Natural killer cell treated with Interleukin-12 subunit alpha and Interleukin-12 subunit beta and Interleukin-15 and Interleukin-18, amount 100 ng/mL, for 72 hours (primary cell): ENCODE measurements around the gene TBC1D1. TPM values are rescaled to one million over a fixed set of nuclear protein-coding genes. Genes with fewer than 3 reads are reported as not detected.
A peak's percentile ranks its signal among the peaks of the same experiment; 100 is the strongest.

ENCODE experiments used
- ATAC-seq, 2 donors: fragments of 150-1000 bp; cut with Tn5 transposase in 1 of 2; sonication (Bioruptor Pico), chemical (Tn5 transposase) in 1 of 2; 2 replicates each; pipeline ENCODE4 v1.10.0; 2021
- DNase-seq: peaks from one replicate; pipeline ENCODE4 v3.0.0; 2022; ENCODE audit warnings: low spot score
- H3K27ac Mint-ChIP-seq, 2 donors: 1 replicate in 1 of 2; 2 replicates in 1 of 2; pipeline ENCODE4 v1.8.0; 2022; ENCODE audit warnings: mixed read lengths in 2 of 2, mild to moderate bottlenecking in 1 of 2, moderate library complexity in 1 of 2
- H3K27me3 Mint-ChIP-seq, 2 donors: 1 replicate in 1 of 2; 2 replicates in 1 of 2; pipeline ENCODE4 v1.8.0; 2022; ENCODE audit warnings: mixed read lengths in 2 of 2
- H3K36me3 Mint-ChIP-seq: one replicate; pipeline ENCODE4 v1.8.0; 2022; ENCODE audit warnings: mixed read lengths
- H3K4me1 Mint-ChIP-seq, 2 donors: 1 replicate in 1 of 2; 2 replicates in 1 of 2; pipeline ENCODE4 v1.8.0; 2022; ENCODE audit warnings: low read depth in 2 of 2, mixed read lengths in 2 of 2, mild to moderate bottlenecking in 1 of 2
- H3K4me3 Mint-ChIP-seq: one replicate; pipeline ENCODE4 v1.8.0; 2022; ENCODE audit warnings: mixed read lengths
- H3K9me3 Mint-ChIP-seq: 2 replicates; pipeline ENCODE4 v1.8.0; 2022; ENCODE audit warnings: mixed read lengths
- total RNA-seq, 2 donors: library from RNA; stranded (reverse); gene quantifications; one replicate each; pipeline ENCODE4 v1.2.3, GENCODE V29; 2022

Gene TBC1D1
- total RNA-seq, 2 donors from 2014 or later = 47.9 to 66.6 TPM

DNA sequence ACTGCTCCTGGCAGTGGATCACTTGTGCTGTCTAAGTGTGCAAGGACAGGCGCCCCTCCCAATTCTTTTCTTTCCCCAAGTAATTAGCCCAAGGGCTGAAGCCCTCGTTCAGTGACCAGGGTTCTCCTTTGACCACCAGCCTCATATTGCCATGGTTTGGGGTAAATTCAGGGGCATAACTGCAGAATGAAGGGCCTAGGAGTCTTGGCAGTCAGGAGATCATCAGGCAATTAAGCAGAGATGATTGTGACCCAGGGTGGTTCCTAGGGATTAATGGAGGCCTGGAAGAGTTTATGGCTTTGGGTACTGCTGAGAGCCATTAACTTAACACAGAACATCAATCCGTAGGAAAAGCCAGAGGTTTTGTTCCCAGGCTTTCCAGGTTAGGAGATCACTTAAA is 240.0 kb downstream of the TBC1D1 start:
- Mint-ChIP-seq H3K27ac (peak overlapping the region; percentile 90 to 92), H3K9me3 (no peaks in the 10 kb centered on the region), H3K36me3 (peaks cover 20% of the 10 kb centered on the region), H3K27me3 (no peaks in the 10 kb centered on the region), H3K4me3 (peak overlapping the region; percentile 87), H3K4me1 (peaks cover 53 to 67% of the 10 kb centered on the region in 2 donors)
- no peak for ATAC-seq
- DNase-seq = no peak

DNA sequence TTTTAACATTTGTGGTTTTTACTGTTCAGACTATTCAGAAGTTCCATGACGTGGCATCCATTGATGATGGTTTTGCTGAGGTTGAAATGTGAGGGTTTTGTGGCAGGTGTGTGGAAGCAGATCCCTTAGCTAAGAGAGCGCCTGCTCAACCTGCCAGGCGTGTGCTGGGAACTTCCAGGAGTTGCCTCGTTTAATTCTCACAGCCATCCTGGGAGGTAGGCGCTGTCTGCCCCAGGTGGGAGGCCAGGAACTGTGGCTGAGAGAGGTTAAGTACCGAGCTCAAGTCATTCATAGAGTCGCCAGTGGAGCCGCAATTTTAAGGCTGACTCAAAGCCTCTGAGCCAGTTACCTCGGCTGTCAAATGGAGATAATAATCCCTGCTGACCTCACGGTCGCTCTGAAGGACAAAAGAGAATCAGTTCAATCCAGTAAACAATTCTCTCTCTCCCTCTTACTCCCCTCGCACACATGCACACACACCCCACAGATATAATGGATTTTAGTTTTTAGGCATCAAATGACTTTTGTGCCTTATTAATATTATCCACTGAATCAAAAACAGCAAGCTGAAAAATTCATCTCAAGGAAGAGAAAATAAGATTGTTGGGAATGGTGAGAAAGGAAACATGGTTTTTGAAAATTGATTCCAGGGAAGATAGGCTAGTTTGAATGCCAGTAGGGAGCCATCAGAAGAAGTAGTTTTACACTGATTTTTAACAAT is 240.6 kb downstream of the TBC1D1 start:
- peak overlapping the region; percentile 90 to 92 for H3K27ac Mint-ChIP-seq
- H3K4me1 Mint-ChIP-seq = peaks cover 53 to 67% of the 10 kb centered on the region in 2 donors

DNA sequence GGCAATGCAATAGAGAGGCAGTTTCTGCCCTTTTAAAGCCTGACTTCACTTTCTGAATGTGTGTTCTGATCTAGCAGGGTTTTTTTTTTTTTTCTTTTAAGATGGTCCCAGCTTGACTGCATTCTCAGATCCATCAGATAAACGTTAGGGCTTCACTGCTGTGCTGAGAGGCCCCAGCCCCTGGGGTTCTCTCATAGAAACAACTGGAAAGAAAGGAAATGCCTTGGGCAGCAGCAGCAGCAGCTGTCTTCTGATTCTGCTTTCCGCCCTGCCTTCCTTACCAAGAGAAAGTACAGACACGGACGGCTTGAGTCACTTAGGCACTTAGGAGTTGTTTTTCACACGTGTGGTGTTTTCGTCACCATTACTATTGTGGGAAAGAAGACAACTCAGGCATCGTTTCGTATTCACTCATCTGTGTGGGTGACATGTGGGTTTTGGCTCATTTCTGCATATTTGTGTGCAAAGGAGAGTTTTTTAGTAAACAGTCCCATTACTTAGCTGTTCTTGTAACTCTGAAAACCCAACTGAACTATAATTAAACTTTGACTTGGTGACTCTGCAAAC is 241.3 kb downstream of the TBC1D1 start:
- H3K9me3 Mint-ChIP-seq = no peaks in the 10 kb centered on the region

More for the DNA sequence above, 240.6 kb downstream of the TBC1D1 start:
- Mint-ChIP-seq H3K27me3 (no peaks in the 10 kb centered on the region), H3K36me3 (peaks cover 20% of the 10 kb centered on the region), H3K9me3 (no peaks in the 10 kb centered on the region), H3K4me3 (peak overlapping the region; percentile 87)
- DNase-seq = peak; percentile 69
- peak; percentile 68 for ATAC-seq

DNA sequence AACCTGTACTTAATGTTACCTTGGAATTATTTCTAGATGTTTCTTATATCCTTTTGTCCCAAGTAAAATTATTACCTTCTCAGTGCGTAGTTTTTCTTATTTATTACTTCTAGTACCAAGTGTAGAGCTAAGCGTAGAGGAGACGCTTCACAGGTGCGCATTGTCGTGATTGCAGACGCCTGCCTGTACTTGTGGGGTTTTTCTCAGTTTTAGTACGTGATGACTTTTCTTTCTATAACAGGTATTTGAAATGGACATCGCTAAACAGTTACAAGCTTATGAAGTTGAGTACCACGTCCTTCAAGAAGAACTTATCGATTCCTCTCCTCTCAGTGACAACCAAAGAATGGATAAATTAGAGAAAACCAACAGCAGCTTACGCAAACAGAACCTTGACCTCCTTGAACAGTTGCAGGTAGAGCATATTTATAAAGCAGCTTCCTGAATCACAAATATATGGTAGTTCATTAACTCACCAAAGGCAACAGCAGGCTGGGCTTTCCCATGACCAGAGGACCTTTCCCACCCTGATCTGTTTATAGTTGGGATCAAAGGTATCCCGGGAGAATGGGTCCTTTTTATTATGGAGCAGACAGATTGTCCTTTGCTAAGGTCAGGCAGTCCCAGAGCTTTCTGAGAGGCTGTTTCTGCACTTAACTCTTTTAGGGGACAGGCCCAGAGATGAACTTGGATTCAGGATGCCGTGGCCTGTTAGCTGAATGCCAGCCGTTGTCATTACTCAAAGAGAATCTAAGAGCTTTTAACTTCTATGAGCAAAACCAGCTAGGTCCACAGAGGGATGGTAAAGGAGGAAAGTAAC is 242.2 kb downstream of the TBC1D1 start:
- H3K36me3 Mint-ChIP-seq = peaks cover 28% of the 10 kb centered on the region
- no peak for DNase-seq
- no peaks in the 10 kb centered on the region for H3K9me3 Mint-ChIP-seq
- H3K4me1 Mint-ChIP-seq = peaks cover 51 to 62% of the 10 kb centered on the region in 2 donors
- H3K27ac Mint-ChIP-seq = peak overlapping the region; percentile 90 to 92
- H3K4me3 Mint-ChIP-seq = peak overlapping the region; percentile 87
- no peaks in the 10 kb centered on the region for H3K27me3 Mint-ChIP-seq
- no peak for ATAC-seq

More for the DNA sequence above, 241.3 kb downstream of the TBC1D1 start:
- peak; percentile 87 for DNase-seq
- Mint-ChIP-seq H3K4me1 (peaks cover 53 to 67% of the 10 kb centered on the region in 2 donors), H3K4me3 (peak overlapping the region; percentile 87), H3K27me3 (no peaks in the 10 kb centered on the region), H3K27ac (peak overlapping the region; percentile 90 to 92), H3K36me3 (peaks cover 23% of the 10 kb centered on the region)
- peak; percentile 77 to 90 for ATAC-seq

DNA sequence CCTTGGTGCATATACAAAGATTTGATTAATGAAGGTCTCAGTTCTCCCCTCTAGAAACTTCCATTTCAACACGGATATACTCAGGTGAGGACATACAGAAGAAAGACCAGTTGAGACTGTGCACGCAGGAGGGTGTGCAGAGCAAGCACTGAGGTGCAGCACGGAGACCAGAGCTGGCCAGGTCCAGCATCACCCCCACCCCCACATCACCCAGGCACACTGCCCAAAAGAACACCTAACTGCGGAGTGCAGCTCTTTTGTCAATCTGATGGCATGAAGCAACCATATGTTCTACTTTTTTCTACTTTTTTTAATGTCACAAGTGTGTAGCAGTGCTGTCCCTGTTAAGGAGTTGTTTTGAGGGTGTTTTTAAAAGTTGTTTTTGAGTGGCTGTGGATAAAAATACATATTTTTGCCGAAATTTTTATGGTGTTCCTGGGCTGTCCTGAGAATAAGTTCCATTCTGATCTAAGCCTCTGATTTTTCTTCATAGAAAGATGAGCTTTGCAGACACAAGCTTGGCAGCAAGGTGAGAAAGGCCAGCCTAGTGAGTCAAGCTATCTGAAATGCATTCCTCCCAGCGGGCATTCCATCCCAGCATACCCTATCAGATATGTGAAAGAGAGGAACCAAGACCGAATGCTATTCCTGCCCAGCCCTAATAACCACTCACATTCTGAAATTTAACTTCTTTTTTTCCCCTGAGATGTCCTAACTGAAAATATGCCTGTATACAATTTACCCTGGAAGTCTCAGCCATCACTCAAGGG is 243.0 kb downstream of the TBC1D1 start:
- DNase-seq (no peak), ATAC-seq (no peak)
- H3K27me3 Mint-ChIP-seq = no peaks in the 10 kb centered on the region
- H3K4me1 Mint-ChIP-seq = peaks cover 48 to 59% of the 10 kb centered on the region in 2 donors
- H3K9me3 Mint-ChIP-seq = no peaks in the 10 kb centered on the region
- no peak overlapping the region for H3K27ac Mint-ChIP-seq
- no peak overlapping the region for H3K4me3 Mint-ChIP-seq
- peaks cover 31% of the 10 kb centered on the region for H3K36me3 Mint-ChIP-seq

DNA sequence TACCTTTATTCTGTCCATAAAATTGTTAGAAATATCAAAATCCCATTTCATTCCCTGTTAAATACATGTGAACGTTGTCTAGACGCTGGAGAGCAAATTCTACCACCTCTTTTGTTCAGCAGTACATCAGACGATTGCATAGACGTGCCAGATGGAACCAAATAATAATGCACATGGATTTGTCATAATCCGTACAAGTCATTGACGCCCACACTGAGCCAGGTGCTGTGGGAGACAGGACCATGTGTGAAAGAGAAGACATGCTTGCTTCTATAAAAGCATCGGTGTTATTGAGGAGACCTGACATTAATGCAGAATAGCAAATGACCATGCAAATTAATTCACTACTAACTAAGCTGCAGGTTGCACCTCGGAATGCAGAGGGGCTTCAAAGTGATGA is 244.3 kb downstream of the TBC1D1 start:
- no peaks in the 10 kb centered on the region for H3K9me3 Mint-ChIP-seq
- DNase-seq (no peak), ATAC-seq (no peak)
- no peak overlapping the region for H3K27ac Mint-ChIP-seq
- no peaks in the 10 kb centered on the region for H3K27me3 Mint-ChIP-seq
- peaks cover 44% of the 10 kb centered on the region for H3K36me3 Mint-ChIP-seq
- H3K4me3 Mint-ChIP-seq = no peak overlapping the region
- H3K4me1 Mint-ChIP-seq = peaks cover 44 to 52% of the 10 kb centered on the region in 2 donors

DNA sequence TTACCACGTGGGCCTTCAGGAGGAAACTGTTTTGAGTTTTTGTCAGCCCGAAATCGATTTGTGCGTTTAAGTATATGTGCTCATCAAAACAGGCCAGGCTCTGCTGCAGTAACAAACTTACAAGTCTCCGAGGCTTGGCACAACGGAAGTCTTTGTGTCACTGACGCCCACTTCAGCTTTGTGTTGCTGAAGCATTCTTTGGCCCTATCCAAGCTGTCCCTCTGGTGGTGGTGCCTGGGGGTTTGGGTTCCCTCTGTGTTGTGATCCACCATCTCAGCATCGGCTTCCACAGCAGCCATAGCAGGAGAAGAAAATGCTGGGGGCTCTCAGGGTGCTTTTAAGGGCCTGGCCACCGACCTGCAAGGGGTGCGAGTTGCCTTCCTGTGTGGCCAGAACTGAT is 245.7 kb downstream of the TBC1D1 start:
- ATAC-seq (no peak), DNase-seq (no peak)
- Mint-ChIP-seq H3K27me3 (no peaks in the 10 kb centered on the region), H3K4me1 (peaks cover 34 to 38% of the 10 kb centered on the region in 2 donors), H3K27ac (no peak overlapping the region), H3K4me3 (no peak overlapping the region), H3K9me3 (no peaks in the 10 kb centered on the region), H3K36me3 (peaks cover 47% of the 10 kb centered on the region)

DNA sequence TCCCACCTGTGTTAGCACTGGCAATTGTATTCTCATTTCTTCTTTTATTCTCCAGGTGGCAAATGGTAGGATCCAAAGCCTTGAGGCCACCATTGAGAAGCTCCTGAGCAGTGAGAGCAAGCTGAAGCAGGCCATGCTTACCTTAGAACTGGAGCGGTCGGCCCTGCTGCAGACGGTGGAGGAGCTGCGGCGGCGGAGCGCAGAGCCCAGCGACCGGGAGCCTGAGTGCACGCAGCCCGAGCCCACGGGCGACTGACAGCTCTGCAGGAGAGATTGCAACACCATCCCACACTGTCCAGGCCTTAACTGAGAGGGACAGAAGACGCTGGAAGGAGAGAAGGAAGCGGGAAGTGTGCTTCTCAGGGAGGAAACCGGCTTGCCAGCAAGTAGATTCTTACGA is 246.2 kb downstream of the TBC1D1 start:
- Mint-ChIP-seq H3K27me3 (no peaks in the 10 kb centered on the region), H3K36me3 (peaks cover 47% of the 10 kb centered on the region), H3K4me3 (no peak overlapping the region), H3K27ac (no peak overlapping the region), H3K9me3 (no peaks in the 10 kb centered on the region), H3K4me1 (peaks cover 29 to 33% of the 10 kb centered on the region in 2 donors)
- ATAC-seq (no peak), DNase-seq (no peak)

DNA sequence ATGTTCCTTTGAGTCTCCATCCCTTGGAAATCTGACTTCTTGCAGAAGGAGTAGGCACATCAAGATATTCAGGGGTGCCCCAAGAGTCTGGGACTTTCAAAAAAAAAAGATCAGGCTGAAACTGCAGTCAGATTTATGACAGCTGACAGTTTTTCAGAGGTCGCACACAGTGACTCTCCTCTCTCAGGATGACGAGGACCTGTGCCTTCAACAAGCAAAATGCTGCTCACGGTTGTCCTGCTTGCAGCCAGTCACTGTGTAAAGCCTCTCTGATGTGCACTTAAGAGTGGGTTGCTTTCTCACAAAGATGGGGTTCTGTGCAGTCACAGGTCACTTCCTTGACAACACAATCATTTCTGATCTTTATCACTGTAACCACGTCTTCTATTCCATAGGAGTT is 247.5 kb downstream of the TBC1D1 start:
- no peaks in the 10 kb centered on the region for H3K27me3 Mint-ChIP-seq
- H3K4me3 Mint-ChIP-seq = no peak overlapping the region
- no peak for ATAC-seq
- no peaks in the 10 kb centered on the region for H3K9me3 Mint-ChIP-seq
- peaks cover 18 to 21% of the 10 kb centered on the region in 2 donors for H3K4me1 Mint-ChIP-seq
- no peak overlapping the region for H3K27ac Mint-ChIP-seq
- peaks cover 42% of the 10 kb centered on the region for H3K36me3 Mint-ChIP-seq
- DNase-seq = no peak

DNA sequence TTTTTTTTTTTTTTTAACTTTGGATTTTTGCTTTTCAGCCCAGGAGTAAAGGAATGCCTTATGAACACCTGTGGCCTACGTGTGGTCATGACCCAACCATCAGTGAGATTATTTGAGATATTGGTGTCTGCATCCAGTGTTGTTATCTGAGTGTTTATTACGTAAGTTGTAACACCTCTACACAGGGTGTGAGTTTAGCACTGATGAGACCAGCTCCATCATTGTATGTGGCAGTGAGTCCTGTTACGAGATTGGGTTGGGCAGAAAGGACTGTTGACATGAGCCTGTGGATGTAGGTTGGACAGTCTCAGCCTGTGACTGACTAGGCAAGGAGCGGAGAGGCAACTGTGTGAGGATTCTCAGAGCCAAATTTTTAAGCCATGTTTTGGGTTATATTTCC is 248.3 kb downstream of the TBC1D1 start:
- peak overlapping the region in 1 of 2 donors; percentile 25 for H3K27ac Mint-ChIP-seq
- peaks cover 36% of the 10 kb centered on the region for H3K36me3 Mint-ChIP-seq
- peak; percentile 60 to 69 for ATAC-seq

DNA sequence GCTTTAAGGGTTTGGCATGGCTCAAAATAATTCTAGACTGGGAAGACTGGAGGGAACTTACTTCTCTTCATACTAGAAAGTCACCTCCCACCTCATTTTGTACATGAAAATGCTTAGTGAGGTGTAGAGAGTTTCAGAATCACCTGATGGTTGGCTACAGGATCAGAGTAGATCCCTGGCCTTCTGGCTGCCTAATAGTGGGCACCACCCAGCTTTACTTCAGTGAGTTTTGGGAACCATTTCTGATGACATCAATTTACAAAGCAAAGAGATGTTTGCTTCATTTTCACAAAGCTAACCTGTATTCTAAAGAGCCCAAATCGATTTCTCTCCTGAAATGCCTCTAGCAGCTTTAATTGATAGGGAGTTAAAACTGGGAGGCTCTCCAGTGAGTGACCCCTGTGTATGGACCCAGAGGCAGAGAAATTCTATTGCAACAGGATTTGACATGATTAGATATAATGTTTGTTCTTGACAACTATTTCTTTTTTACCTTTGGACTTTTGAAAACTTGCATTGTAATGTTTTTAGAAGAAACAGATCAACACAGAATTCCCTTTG is 249.8 kb downstream of the TBC1D1 start:
- peaks cover 28% of the 10 kb centered on the region for H3K36me3 Mint-ChIP-seq
- ATAC-seq = no peak
- H3K4me1 Mint-ChIP-seq = peaks cover 12 to 14% of the 10 kb centered on the region in 2 donors
- H3K27me3 Mint-ChIP-seq = no peaks in the 10 kb centered on the region
- H3K9me3 Mint-ChIP-seq = no peaks in the 10 kb centered on the region
- H3K4me3 Mint-ChIP-seq = no peak overlapping the region
- no peak overlapping the region for H3K27ac Mint-ChIP-seq
- no peak for DNase-seq

More for the DNA sequence above, 248.3 kb downstream of the TBC1D1 start:
- Mint-ChIP-seq H3K4me3 (no peak overlapping the region), H3K9me3 (no peaks in the 10 kb centered on the region), H3K27me3 (no peaks in the 10 kb centered on the region), H3K4me1 (peaks cover 14% of the 10 kb centered on the region in 2 donors)
- DNase-seq = no peak

DNA sequence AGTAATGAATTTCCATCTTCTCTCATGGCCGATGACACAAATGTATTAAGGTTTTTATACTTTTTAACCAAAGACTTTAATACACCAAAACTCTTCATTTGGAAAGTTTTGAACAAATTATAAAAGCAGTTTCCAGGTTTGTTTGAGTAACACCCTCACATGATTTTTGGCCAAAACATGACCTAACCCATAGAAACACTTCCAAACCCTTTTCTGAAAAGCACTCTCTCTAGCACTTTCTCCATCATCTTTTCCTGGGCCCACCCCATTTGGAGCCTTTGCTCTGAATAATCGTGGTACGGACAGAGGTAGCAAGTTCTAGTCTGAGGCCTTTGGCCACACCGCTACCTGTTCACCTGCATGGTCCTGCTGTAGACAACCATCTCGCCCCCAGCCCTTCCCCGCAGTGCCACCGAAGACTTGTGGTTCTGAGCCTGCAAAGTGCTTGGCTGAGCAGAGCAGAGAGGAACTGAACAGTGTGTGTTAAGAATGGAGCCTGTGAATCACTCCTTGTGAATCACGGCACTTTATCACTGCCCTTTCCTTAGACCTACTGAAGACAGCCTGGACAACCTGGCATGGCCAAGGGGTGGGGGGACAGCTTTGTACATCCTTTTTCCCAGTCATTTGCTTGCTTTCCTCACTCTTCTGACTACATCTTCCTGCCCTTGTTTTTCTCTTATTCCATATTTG is 251.1 kb downstream of the TBC1D1 start:
- Mint-ChIP-seq H3K36me3 (peaks cover 27% of the 10 kb centered on the region), H3K9me3 (no peaks in the 10 kb centered on the region), H3K27ac (no peak overlapping the region), H3K4me1 (peaks cover 12 to 14% of the 10 kb centered on the region in 2 donors), H3K27me3 (no peaks in the 10 kb centered on the region), H3K4me3 (no peak overlapping the region)
- ATAC-seq (no peak), DNase-seq (no peak)
